GM12891 (cell line): Measurements from ENCODE around the gene RASGRF2.

Experiments
- PAX5 ChIP-seq: IDR thresholded peaks from 2 replicates; pipeline ENCODE4 v1.6.1; 2011; ENCODE audit warnings: low read length, moderate library complexity, mild to moderate bottlenecking; ENCODE audit not compliant: insufficient read depth, severe bottlenecking
- POLR2A ChIP-seq: IDR thresholded peaks from 2 replicates; pipeline ENCODE4 v1.6.1; 2011; ENCODE audit warnings: low read depth, low read length, control low read depth
- POLR2AphosphoS5 ChIP-seq: IDR thresholded peaks from 2 replicates; pipeline ENCODE4 v1.6.1; 2011; ENCODE audit warnings: low read depth, low read length, control low read depth
- POU2F2 ChIP-seq: IDR thresholded peaks from 2 replicates; pipeline ENCODE4 v1.6.1; 2011; ENCODE audit warnings: low read depth, mild to moderate bottlenecking, control low read depth, low read length, moderate library complexity
- SPI1 ChIP-seq: IDR thresholded peaks from 2 replicates; pipeline ENCODE4 v1.6.1; 2011; ENCODE audit warnings: low read depth, low read length, control low read depth
- TAF1 ChIP-seq: IDR thresholded peaks from 2 replicates; pipeline ENCODE4 v1.6.1; 2011; ENCODE audit warnings: low read depth, low read length, control low read depth

- no peak for TF ChIP-seq POLR2AphosphoS5
- TF ChIP-seq POLR2A: no peak
- TF ChIP-seq POU2F2: no peak
- no peak for TF ChIP-seq TAF1
- TF ChIP-seq SPI1: no peak
- no peak for TF ChIP-seq PAX5
Observed at GRCh38 chr5:81003811-81004386, 43.7 kb downstream of the RASGRF2 start.
